ENCODE measurements around the gene PNO1. TPM values are rescaled to one million over a fixed set of nuclear protein-coding genes. Genes with fewer than 3 reads are reported as not detected.

Gene PNO1
- total and polyA plus RNA-seq, 5 donors from 2014 or later, result 20.6 to 29.8 (median 24.5) TPM

- Mint-ChIP-seq H3K27ac (no peak overlapping the region), H3K4me3 (no peak overlapping the region), H3K36me3 (peaks cover 49% of the 10 kb centered on the region), H3K27me3 (no peaks in the 10 kb centered on the region), H3K9me3 (no peaks in the 10 kb centered on the region), H3K4me1 (no peaks in the 10 kb centered on the region)
- no peaks in the 10 kb centered on the region for H3K4me1 ChIP-seq (ENCODE audit: control insufficient read depth, insufficient read depth, low read length, poor library complexity, severe bottlenecking)
- H3K27ac ChIP-seq (ENCODE audit: insufficient read depth, low read length, poor library complexity, severe bottlenecking), result no peak overlapping the region
- H3K36me3 ChIP-seq (ENCODE audit: control insufficient read depth, insufficient read depth, low read length), result peaks cover 29% of the 10 kb centered on the region
- ATAC-seq (ENCODE audit: low read depth in 2 of 2), result no peak
- H3K4me3 ChIP-seq (ENCODE audit: low read depth, low read length), result no peak overlapping the region
- H3K27me3 ChIP-seq (ENCODE audit: control insufficient read depth, insufficient read depth, low read length), result no peaks in the 10 kb centered on the region
- no peaks in the 10 kb centered on the region for H3K9me3 ChIP-seq (ENCODE audit: control insufficient read depth in 2 of 2, low read length in 2 of 2)
- DNase-seq, result no peak
These were observed 23.1 kb upstream of the PNO1 start for GRCh38 chr2:68134554-68134953.

- H3K36me3 Mint-ChIP-seq, result peaks cover 53% of the 10 kb centered on the region
- no peaks in the 10 kb centered on the region for H3K9me3 Mint-ChIP-seq
- H3K27me3 ChIP-seq (ENCODE audit: control insufficient read depth, insufficient read depth, low read length), result no peaks in the 10 kb centered on the region
- DNase-seq (no peak), ATAC-seq (ENCODE audit: low read depth in 2 of 2) (no peak)
- no peaks in the 10 kb centered on the region for H3K4me1 ChIP-seq (ENCODE audit: control insufficient read depth, insufficient read depth, low read length, poor library complexity, severe bottlenecking)
- H3K36me3 ChIP-seq (ENCODE audit: control insufficient read depth, insufficient read depth, low read length), result peaks cover 29% of the 10 kb centered on the region
- peak overlapping the region in 2 of 3 donors; percentile 26 to 41 for H3K27ac Mint-ChIP-seq
- no peak overlapping the region for H3K4me3 Mint-ChIP-seq
- no peaks in the 10 kb centered on the region for H3K27me3 Mint-ChIP-seq
- peaks cover 0 to 5% (median 1%) of the 10 kb centered on the region in 4 donors for H3K4me1 Mint-ChIP-seq
- no peak overlapping the region for H3K4me3 ChIP-seq (ENCODE audit: low read depth, low read length)
- H3K9me3 ChIP-seq (ENCODE audit: control insufficient read depth in 2 of 2, low read length in 2 of 2), result no peaks in the 10 kb centered on the region
- H3K27ac ChIP-seq (ENCODE audit: insufficient read depth, low read length, poor library complexity, severe bottlenecking), result no peak overlapping the region
These were observed 22.0 kb upstream of the PNO1 start for GRCh38 chr2:68135448-68136320.

- H3K4me1 ChIP-seq (ENCODE audit: control insufficient read depth, insufficient read depth, low read length, poor library complexity, severe bottlenecking), result no peaks in the 10 kb centered on the region
- peaks cover 43% of the 10 kb centered on the region for H3K36me3 Mint-ChIP-seq
- no peak overlapping the region for H3K4me3 ChIP-seq (ENCODE audit: low read depth, low read length)
- peaks cover 0 to 6% (median 4%) of the 10 kb centered on the region in 4 donors for H3K4me1 Mint-ChIP-seq
- H3K9me3 Mint-ChIP-seq, result no peaks in the 10 kb centered on the region
- no peak overlapping the region for H3K27ac ChIP-seq (ENCODE audit: insufficient read depth, low read length, poor library complexity, severe bottlenecking)
- H3K9me3 ChIP-seq (ENCODE audit: control insufficient read depth in 2 of 2, low read length in 2 of 2), result no peaks in the 10 kb centered on the region
- H3K27ac Mint-ChIP-seq, result no peak overlapping the region
- no peak for ATAC-seq (ENCODE audit: low read depth in 2 of 2)
- H3K27me3 Mint-ChIP-seq, result no peaks in the 10 kb centered on the region
- no peaks in the 10 kb centered on the region for H3K27me3 ChIP-seq (ENCODE audit: control insufficient read depth, insufficient read depth, low read length)
- no peak for DNase-seq
- peaks cover 14% of the 10 kb centered on the region for H3K36me3 ChIP-seq (ENCODE audit: control insufficient read depth, insufficient read depth, low read length)
- no peak overlapping the region for H3K4me3 Mint-ChIP-seq
These were observed 15.8 kb upstream of the PNO1 start for GRCh38 chr2:68141875-68142274.

- Histone ChIP-seq H3K9me3 (ENCODE audit: control insufficient read depth in 2 of 2, low read length in 2 of 2) (no peaks in the 10 kb centered on the region), H3K4me1 (ENCODE audit: control insufficient read depth, insufficient read depth, low read length, poor library complexity, severe bottlenecking) (peaks cover 35% of the 10 kb centered on the region), H3K4me3 (ENCODE audit: low read depth, low read length) (peak overlapping the region; percentile 4), H3K27ac (ENCODE audit: insufficient read depth, low read length, poor library complexity, severe bottlenecking) (no peak overlapping the region), H3K36me3 (ENCODE audit: control insufficient read depth, insufficient read depth, low read length) (no peaks in the 10 kb centered on the region), H3K27me3 (ENCODE audit: control insufficient read depth, insufficient read depth, low read length) (no peaks in the 10 kb centered on the region)
- no peak for DNase-seq
- no peak for ATAC-seq (ENCODE audit: low read depth in 2 of 2)
- Mint-ChIP-seq H3K27me3 (no peaks in the 10 kb centered on the region), H3K27ac (peak overlapping the region in 2 of 3 donors; percentile 52 to 89), H3K4me3 (peak overlapping the region in 2 of 4 donors; percentile 22 to 24), H3K9me3 (no peaks in the 10 kb centered on the region), H3K36me3 (no peaks in the 10 kb centered on the region), H3K4me1 (peaks cover 20 to 41% (median 29%) of the 10 kb centered on the region in 4 donors)
These were observed 6.7 kb upstream of the PNO1 start for GRCh38 chr2:68151037-68151436.

- Mint-ChIP-seq H3K4me3 (peak overlapping the region; percentile 65 to 81 (median 70)), H3K36me3 (no peaks in the 10 kb centered on the region), H3K27ac (peak overlapping the region; percentile 52 to 89 (median 75)), H3K4me1 (peaks cover 27 to 59% (median 38%) of the 10 kb centered on the region in 4 donors), H3K27me3 (peaks cover 5% of the 10 kb centered on the region), H3K9me3 (no peaks in the 10 kb centered on the region)
- DNase-seq (peak in 2 of 3 donors; percentile 16 to 50), ATAC-seq (ENCODE audit: low read depth in 2 of 2) (no peak)
- H3K4me1 ChIP-seq (ENCODE audit: control insufficient read depth, insufficient read depth, low read length, poor library complexity, severe bottlenecking), result peaks cover 46% of the 10 kb centered on the region
- no peaks in the 10 kb centered on the region for H3K27me3 ChIP-seq (ENCODE audit: control insufficient read depth, insufficient read depth, low read length)
- peak overlapping the region; percentile 64 for H3K27ac ChIP-seq (ENCODE audit: insufficient read depth, low read length, poor library complexity, severe bottlenecking)
- H3K9me3 ChIP-seq (ENCODE audit: control insufficient read depth in 2 of 2, low read length in 2 of 2), result no peaks in the 10 kb centered on the region
- no peaks in the 10 kb centered on the region for H3K36me3 ChIP-seq (ENCODE audit: control insufficient read depth, insufficient read depth, low read length)
- peak overlapping the region; percentile 63 for H3K4me3 ChIP-seq (ENCODE audit: low read depth, low read length)
These were observed 4.9 kb upstream of the PNO1 start for GRCh38 chr2:68152681-68153347.

GRCh38 chr2:68155618-68156017, 2.1 kb upstream of the PNO1 start:
- Histone ChIP-seq H3K4me3 (ENCODE audit: low read depth, low read length) (no peak overlapping the region), H3K9me3 (ENCODE audit: control insufficient read depth in 2 of 2, low read length in 2 of 2) (no peaks in the 10 kb centered on the region), H3K27me3 (ENCODE audit: control insufficient read depth, insufficient read depth, low read length) (no peaks in the 10 kb centered on the region), H3K27ac (ENCODE audit: insufficient read depth, low read length, poor library complexity, severe bottlenecking) (no peak overlapping the region), H3K36me3 (ENCODE audit: control insufficient read depth, insufficient read depth, low read length) (peaks cover 6% of the 10 kb centered on the region), H3K4me1 (ENCODE audit: control insufficient read depth, insufficient read depth, low read length, poor library complexity, severe bottlenecking) (peaks cover 62% of the 10 kb centered on the region)
- Mint-ChIP-seq H3K27me3 (peaks cover 5% of the 10 kb centered on the region), H3K9me3 (no peaks in the 10 kb centered on the region), H3K36me3 (peaks cover 10% of the 10 kb centered on the region), H3K4me1 (peaks cover 31 to 81% (median 56%) of the 10 kb centered on the region in 4 donors), H3K4me3 (peak overlapping the region in 3 of 4 donors; percentile 36 to 63 (median 38)), H3K27ac (no peak overlapping the region)
- no peak for ATAC-seq (ENCODE audit: low read depth in 2 of 2)
- no peak for DNase-seq

GRCh38 chr2:68156419-68156818, 1.3 kb upstream of the PNO1 start:
- H3K27me3 ChIP-seq (ENCODE audit: control insufficient read depth, insufficient read depth, low read length), result no peaks in the 10 kb centered on the region
- ATAC-seq (ENCODE audit: low read depth in 2 of 2) (no peak), DNase-seq (no peak)
- peaks cover 59% of the 10 kb centered on the region for H3K4me1 ChIP-seq (ENCODE audit: control insufficient read depth, insufficient read depth, low read length, poor library complexity, severe bottlenecking)
- no peaks in the 10 kb centered on the region for H3K9me3 Mint-ChIP-seq
- H3K4me3 Mint-ChIP-seq, result peak overlapping the region; percentile 87 to 100 (median 93)
- H3K27ac Mint-ChIP-seq, result peak overlapping the region in 2 of 3 donors; percentile 99 to 100
- no peaks in the 10 kb centered on the region for H3K9me3 ChIP-seq (ENCODE audit: control insufficient read depth in 2 of 2, low read length in 2 of 2)
- H3K4me1 Mint-ChIP-seq, result peaks cover 24 to 80% (median 56%) of the 10 kb centered on the region in 4 donors
- H3K27ac ChIP-seq (ENCODE audit: insufficient read depth, low read length, poor library complexity, severe bottlenecking), result peak overlapping the region; percentile 94
- peaks cover 5% of the 10 kb centered on the region for H3K27me3 Mint-ChIP-seq
- H3K36me3 ChIP-seq (ENCODE audit: control insufficient read depth, insufficient read depth, low read length), result peaks cover 14% of the 10 kb centered on the region
- peaks cover 18% of the 10 kb centered on the region for H3K36me3 Mint-ChIP-seq
- H3K4me3 ChIP-seq (ENCODE audit: low read depth, low read length), result peak overlapping the region; percentile 92

Measured in CD4-positive, CD25-positive, alpha-beta regulatory T cell (primary cell).